Stimulated activated CD4-positive, alpha-beta T cell treated with anti-CD3 and anti-CD28 coated beads, Interleukin-1b, Interleukin-23, amount 100 ng/mL, for 4 hours (primary cell): Measurements from ENCODE around the gene CLCNKA.
"Not testable (repeated sequence)": the region's sequence is repeated elsewhere in the genome, so short reads cannot be mapped to it uniquely, and the experiment has no call there.

Source experiments
- DNase-seq, 2 donors: peaks; one replicate each; pipeline ENCODE4 v3.0.0-alpha.2; 2020; ENCODE audit warnings: low read depth in 2 of 2

CLCNKA gene

DNA sequence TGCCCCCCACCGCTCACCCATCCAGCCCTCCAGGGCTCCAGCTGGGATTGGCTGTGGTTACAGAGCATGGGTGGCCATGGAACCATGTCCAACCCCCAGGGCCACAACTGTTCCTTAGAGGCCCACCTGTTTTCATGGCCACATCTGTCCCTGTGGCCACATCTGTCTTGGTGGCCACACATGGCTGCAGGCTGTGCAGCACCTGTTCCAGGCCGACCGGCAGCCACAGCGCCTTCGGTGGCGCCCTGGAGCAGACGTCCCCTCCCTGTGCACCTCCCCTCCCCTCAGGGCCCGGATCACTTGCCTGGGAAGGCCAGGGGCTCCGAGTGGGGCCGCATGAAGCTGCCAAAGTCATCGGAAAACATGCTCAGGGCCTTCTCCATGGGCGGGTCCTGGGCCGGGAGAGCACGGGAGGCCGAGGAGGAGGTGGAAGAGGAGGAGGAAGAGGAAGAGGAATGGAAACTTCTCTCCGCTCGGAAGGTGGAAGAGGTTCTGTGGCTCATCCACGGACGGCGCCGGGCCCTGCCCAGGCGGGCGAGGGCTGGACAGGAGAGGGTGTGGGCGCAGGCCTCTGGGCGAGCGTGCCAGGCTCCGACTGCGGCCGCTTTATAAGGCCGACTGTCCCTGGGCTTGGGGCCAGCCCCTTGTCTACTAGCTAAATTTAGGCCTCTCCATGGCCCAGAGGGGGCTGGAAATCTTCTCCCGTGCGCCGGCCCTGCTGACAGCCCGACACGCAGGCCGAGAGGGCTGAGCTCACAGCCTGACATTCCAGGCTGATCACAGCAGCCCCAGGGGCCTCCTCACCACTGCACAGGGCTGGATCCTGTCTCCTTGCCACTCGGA is 4.2 kb upstream of the CLCNKA start, which contains the start of gene HSPB7:
TSS of gene HSPB7 (minus strand) at position 583 of the 843 bp plus-strand sequence. CDS start at position 503, 80 bp downstream.
- DNase-seq, result no peak

DNA sequence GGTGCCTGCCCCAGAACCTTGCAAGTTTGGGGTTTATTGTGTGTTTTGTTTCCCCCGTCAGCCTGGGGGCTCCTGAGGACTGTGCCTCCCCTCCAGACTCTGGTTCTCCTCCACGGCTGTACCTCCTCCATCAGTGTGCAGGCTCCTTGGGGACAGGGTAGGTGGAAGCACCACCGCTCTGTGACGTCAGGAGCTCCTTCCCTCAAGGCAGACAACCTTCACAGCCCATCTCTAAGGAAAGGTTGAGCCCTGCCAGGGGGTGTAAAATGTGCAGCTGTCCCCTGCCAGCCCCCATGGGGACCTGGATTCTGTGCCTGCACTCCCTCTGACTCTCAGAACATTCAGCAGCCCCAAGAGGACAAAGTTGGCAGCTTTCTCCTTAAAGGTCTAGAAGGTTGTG is 3.5 kb upstream of the CLCNKA start:
- no peak for DNase-seq

DNA sequence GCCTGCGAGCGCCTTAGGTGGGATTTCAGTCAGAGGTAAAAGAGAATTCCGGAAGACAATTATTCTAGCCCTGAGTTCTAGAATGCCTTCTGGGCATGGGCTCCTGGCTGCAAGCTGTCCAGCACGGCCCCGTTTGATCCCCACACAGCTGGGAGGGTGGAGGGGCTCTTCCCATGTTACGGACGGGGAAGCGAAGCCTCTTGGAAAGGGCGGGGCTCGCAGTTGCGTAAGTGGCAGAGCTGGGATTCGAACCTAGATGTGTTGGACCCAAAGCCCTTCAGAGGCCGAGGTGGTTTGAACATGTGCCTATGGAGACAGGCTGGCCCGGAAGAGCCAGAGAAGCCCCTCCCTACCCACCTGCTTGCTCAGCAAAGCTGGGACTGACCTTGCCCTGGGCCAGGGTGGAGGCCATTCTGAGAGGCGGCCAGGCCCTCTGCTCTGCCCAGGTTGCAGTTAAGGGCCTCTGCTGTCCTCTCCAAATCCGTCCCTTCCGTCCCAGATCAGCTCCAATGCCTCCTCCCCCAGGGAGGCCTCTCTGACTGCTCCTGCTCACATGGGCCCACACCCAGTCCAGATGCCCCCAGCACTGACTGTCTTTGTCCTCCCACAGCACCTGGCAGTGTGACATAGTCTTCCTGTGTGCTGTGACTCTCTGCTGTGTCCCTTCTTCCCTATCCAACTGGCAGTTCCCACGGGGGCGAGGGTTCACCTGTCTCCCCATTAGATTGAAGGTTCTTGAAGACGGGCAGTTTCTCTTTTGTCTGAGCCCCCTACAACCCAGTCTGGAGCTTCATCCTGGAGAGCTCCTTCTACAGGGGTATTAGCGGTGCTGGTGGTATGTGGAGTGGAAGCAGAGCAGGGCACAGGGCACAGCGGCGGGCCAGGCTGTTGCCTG is 2.8 kb upstream of the CLCNKA start:
- no peak for DNase-seq

DNA sequence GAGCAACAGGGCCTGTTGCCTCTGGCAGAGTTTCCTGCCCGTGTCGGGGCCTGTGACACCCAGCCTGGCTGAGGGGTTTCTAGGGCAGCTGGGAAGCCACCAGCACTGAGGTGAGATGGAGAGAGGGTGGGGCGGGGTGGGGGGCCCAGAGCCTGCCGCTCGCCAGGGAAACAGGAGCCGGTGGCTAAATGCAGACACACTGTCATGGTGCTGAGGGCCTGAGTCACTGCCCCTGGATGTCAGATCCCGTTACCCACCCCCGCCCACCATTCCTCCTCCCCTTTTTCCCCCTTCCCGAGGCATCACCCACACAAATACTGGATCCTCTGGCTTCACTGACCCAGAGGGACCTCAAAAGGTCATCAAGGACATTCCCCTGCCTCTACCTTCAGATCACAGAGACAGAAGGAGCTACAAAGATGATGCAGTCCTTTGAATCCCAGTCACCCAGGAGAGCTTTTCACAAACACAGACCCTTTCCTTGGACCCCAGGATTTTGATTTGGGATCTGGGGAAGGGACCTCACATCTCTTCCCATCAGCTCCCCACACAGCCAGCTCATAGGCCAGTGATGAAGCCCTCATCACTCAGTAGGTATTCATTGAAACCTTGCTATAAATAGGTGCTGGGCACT is 2.1 kb upstream of the CLCNKA start:
- DNase-seq, result no peak

DNA sequence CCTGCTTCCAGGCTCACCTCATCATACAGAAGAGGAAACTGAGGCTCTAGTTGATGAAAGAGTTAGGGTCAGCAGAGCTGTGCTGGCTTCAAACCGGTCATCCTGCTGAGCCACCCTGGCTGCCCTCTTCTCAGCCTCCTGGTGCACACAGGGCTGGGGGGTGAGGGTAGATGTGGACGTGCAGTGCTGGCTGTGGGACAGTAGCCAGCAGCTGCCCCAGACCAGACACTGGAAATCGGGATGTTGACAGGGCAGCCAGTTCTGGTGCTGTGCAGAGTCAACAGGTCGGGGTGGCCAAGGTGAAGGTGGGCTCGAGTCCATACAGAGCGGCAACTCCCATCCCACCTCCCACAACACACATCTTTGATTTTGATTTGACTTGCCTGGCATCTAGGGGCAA is 1.5 kb upstream of the CLCNKA start:
- DNase-seq, result no peak

DNA sequence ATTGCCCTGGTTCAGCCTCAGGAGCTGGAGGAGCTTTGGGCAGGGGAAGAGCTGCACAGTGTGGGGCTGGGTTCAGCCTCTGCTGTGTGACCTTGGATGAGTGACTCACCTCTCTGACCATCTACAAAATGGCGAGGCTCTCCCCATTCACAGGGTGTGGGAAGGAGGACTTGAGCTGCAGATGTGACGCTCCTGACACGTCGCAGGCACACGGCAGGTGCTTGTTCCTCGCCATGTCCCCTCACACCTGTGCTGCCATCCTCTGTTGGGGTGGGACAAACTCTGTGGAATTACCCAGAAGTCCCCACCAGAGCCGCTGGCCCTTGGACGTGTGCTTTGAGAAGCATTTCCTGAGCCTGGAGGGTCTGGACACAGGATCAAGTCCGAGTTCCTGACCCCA is 958 bp upstream of the CLCNKA start:
- DNase-seq, result not testable (repeated sequence)

DNA sequence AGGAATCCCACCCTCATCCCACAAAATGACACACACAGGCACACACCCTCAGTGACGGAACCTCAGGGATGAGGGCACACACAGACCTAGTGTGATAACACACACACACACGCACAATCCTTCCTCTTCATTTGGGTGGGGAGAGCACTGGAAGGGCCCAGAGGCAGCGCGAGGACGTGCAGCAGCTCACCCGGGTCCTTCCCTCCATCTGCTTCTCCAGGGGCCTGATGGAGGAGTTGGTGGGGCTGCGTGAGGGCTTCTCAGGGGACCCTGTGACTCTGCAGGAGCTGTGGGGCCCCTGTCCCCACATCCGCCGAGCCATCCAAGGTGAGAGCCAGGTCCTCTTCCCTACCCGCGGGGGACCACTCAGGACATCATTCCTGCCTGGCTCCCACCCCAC is 557 bp downstream of the CLCNKA start:
- DNase-seq, result no peak

DNA sequence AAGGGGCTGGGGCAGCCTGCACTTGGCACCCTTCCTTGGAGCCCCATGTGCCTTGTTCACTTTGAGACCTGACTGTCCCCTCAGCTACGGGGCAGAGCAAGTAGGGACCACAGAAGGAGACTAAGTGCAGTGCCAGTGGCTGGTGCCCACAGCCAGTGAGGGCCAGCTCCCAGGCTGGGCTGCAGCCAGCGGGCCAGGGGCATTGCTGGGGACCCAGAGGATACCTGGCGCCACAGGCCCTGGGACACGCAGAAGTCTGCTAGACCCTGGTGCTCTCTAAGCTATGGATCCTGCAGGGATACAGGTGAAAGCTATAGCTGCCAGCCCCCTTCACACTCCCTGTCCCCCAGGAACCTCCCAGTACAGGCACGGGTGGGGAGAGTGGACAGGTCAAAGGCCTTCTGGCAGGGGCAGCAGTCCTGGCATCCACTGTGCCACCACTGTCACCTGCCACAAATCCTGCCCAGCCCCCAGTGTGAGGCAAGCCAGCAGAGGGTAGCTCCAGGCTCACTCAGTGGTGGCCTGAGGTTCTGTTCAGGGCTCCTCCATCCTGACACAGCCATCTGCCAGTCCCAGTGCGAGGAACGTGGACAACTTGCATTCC is 1.3 kb downstream of the CLCNKA start:
- DNase-seq, result no peak

DNA sequence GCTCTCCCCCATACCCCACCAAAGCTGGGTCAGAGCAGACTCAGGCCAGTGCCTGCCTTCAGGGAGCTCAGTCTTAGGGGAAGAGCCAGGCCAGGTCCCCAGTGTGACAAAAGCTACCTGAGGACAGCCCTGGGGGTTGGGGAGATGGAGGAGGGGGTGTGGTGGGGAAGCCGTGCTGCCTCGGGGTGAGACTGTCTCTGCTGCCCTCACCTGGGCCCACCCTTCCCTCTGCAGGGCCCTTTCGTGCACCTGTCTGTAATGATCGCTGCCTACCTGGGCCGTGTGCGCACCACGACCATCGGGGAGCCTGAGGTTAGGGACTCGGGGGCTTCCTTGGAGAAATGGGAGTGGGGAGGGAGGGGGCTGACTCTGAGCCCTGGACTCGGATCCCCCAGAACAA is 4.5 kb downstream of the CLCNKA start:
- not testable (repeated sequence) for DNase-seq

DNA sequence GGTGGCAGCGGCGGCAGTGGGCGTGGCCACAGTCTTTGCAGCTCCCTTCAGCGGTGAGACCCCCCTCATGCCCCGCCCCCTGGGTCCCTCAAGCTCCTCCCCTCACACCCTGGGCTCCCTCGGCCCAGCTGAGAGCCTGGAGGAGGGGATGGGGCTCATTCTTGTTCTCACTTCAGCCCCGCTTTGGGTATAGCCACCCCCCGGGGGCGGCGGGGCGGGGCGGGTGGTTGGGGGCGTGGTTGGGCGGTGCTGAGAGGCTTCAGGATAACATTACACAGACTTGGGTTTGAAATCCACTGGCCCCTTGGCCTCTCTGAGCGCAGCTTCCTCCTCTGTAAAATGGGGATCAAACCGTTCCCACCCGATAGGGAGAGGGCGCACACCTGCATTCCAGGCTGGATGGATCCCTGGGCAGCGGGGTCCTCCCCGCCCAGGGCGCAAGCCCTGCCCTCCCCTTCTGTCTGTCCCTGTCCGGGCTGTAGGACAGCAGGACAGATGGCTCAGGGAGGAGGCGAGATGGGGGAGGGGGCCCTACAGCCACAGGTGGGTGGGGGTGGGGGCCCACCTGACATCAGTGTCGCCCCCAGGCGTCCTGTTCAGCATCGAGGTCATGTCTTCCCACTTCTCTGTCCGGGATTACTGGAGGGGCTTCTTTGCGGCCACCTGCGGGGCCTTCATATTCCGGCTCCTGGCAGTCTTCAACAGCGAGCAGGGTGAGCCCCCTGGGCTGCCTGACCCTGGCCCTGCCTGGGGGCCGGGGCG is 5.1 kb downstream of the CLCNKA start:
- peak; percentile 43 to 49 for DNase-seq

DNA sequence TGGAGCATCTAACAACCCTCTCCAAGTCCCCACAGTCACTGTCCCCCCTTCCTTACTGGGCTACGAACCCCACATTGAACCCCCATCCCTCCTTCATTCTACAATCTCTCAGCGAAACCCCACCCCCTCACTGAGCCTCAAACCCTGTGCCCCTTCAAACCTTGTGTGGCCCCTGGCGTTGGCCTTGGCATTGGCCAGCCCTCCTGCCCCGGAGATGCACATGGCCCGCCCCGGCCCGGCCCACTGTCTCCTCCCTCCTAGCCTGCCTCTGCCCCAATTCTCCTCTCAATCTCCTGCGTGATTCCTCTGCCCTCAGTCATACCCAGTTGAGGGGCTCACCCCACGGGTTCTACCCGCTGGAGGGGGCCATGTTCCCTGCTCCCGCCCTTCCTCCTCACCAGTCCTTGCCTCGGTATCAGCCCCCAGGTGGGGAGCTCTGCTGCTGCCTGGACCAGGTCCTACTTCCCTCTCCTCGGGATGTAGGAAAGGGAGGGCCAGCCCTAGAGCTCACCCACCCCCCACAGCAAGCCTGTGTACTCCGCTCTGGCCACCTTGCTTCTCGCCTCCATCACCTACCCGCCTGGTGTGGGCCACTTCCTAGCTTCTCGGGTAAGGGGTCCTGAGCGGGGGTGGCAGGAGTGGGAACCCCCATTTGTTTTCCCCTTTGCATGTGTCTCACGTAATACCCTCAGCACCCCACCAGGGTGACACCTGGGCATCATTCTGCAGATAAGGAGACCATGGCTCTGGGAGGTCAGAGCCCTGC is 6.6 kb downstream of the CLCNKA start:
- DNase-seq, result no peak

DNA sequence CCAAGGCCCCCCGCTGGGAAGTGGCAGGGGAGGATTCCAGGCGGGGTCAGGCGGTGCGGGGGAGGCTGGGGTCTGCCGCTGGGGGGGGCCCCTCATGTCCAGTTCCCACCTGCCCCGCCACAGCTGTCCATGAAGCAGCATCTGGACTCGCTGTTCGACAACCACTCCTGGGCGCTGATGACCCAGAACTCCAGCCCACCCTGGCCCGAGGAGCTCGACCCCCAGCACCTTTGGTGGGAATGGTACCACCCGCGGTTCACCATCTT is 7.1 kb downstream of the CLCNKA start:
- DNase-seq, result not testable (repeated sequence)

DNA sequence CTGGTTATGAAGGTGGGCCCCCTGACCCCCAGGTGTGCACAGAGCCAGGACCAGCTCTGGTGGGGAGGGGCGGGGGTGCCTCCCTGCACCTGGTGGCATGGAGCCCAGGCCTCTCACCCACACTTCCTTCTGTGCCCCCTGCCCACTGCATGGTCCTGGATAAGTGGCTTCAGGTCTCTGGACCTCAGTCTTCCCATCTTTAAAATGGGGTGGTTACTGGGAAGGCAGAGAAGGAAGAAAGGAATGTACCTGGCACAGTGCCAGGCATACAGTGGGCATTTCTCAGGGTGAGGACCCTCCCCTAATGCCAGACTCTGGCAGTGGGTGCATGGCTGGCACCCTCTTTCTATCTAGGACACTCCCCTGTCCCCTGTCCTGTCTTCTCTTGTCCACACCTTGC is 7.5 kb downstream of the CLCNKA start:
- DNase-seq, result no peak

DNA sequence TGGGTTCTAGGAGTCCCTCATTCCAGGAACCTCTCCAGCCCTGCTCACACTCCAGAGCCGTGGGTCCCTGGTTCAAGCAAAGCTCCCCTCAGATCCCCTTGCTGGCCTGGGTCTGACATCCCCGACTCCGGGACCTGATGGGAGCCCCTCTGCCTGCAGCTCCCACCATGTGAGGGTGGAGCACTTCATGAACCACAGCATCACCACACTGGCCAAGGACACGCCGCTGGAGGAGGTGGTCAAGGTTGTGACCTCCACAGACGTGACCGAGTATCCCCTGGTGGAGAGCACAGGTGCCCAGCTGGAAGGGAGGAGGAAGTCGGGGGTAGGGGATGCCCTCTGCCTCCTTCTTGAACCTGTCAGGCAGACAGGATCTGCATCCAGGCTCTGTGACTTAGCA is 9.7 kb downstream of the CLCNKA start:
- DNase-seq, result no peak

DNA sequence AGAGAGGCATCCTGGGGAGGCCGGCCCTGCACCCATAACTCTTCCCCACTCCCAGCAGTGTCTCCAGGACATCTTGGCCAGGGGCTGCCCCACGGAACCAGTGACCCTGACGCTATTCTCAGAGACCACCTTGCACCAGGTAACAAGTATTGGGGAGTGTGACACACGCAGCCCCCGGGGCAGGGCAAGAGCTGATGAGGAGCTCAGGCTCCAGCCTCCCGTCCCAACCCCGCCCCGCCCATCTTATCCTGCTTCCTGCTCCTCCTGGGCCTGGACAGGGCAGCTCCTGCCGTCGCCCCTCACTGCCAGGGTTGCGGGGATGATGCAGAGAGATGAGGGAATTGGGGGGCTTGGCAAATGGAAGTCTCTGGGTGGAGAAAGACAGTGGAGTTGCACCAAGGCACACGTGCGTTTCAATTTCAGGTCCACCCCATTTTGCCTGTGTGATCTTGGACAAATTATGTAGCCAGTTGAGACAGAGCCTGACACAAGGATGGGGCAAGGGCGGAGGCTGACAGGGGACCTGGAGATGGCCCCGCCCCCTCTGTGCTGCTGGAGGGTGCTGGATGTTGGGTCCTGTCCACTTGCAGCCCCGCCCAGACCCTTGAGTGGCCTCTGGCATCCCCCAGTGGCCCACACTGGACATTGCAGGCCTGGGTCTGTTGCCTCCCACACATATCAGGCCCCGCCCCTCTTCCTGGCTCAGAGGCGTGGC is 10.7 kb downstream of the CLCNKA start:
- DNase-seq, result peak; percentile 11 to 33

DNA sequence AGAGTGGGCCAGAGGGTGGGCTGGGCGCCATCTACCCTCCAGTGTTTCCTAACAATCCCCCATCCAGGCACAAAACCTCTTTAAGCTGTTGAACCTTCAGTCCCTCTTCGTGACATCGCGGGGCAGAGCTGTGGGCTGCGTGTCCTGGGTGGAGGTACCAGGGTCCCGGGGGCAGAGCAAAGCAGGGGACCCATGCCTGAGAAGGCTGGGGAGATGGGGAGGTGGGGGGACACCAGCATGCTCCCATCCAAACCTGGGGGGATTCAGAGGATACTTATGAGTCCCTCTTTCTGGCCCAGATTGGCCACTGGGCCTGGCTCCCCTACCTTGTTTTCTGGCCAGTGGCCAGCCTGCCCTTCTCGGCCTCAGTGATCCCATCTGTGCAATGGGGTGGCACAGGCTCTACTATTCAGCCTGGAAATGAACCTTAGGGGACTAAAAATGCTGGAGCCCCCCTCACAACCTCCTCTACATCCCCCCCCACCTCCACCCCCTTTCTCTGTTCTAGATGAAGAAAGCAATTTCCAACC is 11.3 kb downstream of the CLCNKA start:
- not testable (repeated sequence) for DNase-seq

DNA sequence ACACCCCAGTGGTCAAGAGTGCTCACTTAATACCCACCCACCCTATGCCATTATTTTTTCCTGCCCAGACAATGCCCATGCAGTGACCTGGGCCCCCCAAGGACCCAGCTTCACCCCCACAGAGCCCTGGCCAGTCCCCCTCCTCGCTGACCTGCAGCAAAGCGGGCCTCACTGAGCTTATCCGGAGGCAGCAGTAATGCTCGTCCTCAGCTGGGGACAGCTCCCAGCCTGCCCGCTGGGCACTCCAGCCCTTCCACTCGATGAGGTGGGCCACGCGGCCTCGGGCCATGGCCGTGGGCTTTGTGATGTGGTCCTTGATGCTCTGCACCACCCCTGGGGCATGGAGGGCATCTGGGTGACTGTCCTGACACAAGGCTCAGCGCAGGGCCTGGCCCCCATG is 14.6 kb downstream of the CLCNKA start:
- DNase-seq, result not testable (repeated sequence)

DNA sequence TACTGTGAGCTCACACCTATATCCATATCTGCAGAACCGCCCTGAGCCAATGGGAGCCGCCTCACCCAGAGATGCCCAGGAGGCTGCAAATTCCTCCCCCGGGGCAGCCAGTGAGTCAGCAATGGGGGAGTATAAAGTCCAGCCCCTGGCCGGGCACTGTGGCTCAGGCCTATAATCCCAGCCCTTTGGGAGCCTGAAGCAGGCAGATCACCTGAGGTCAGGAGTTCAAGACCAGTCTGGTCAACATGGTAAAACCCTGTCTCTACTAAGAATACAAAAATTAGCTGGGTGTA is 16.7 kb downstream of the CLCNKA start:
- no peak for DNase-seq

DNA sequence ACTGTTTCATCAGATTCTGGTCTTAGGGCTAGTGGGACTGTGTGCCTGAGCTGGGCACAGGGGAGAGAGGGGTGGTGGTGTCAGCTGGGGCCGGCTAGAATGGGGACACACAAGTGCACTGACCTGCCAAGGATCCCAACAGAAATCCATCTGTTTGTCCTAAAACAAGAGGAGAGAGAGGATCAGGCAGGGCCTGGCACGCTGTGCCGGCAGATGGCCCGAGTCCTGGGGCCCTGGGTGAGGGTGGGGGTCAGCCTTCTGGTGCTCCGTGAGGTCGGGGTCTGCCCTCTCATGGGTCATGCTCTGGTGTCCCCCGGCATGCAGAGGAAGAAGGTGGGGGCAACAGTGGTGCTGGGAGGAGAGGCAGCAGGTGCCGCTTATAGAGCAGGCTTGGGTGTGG is 18.0 kb downstream of the CLCNKA start:
- not testable (repeated sequence) for DNase-seq

DNA sequence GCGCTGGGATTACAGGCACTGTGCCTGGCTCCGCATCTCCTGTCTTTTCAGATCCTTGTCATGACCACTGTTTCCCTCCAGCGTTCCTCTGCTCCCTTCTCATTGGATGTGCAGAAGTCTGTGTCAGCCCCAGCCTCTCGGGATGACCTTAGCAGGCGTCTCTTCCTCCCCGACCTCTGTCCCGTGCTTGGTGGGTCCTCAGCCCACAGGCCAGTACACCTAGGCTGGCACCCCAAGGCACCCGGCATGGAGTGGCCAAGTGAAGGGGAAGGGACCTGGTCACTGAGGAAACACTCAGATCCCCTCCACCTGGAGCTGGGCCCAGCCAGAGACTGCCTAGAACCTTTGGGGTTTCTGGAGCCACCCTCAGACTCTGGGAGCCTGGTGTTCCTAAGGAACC is 19.4 kb downstream of the CLCNKA start:
- DNase-seq, result no peak
